22Rv1 (cell line): ENCODE data around the gene API5.

Experiments used
- ZFX ChIP-seq: fragments of 450-650 bp; IDR thresholded peaks from 2 replicates; pipeline ENCODE4 v1.6.1; 2017; ENCODE audit warnings: antibody characterized with exemption, borderline replicate concordance
- TF ChIP-seq, protein P1 (sequence below): fragments of 450-650 bp; IDR thresholded peaks from 2 replicates; pipeline ENCODE4 v1.5.1; 2017; ENCODE audit warnings: mild to moderate bottlenecking

GRCh38 chr11:43359422-43359818, 47.6 kb downstream of the API5 start:
- TF ChIP-seq, protein P1, sequence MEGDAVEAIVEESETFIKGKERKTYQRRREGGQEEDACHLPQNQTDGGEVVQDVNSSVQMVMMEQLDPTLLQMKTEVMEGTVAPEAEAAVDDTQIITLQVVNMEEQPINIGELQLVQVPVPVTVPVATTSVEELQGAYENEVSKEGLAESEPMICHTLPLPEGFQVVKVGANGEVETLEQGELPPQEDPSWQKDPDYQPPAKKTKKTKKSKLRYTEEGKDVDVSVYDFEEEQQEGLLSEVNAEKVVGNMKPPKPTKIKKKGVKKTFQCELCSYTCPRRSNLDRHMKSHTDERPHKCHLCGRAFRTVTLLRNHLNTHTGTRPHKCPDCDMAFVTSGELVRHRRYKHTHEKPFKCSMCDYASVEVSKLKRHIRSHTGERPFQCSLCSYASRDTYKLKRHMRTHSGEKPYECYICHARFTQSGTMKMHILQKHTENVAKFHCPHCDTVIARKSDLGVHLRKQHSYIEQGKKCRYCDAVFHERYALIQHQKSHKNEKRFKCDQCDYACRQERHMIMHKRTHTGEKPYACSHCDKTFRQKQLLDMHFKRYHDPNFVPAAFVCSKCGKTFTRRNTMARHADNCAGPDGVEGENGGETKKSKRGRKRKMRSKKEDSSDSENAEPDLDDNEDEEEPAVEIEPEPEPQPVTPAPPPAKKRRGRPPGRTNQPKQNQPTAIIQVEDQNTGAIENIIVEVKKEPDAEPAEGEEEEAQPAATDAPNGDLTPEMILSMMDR = no peak; the same call in 1 of the 2 replicates
- TF ChIP-seq ZFX = no peak
